ENCODE measurements around the gene RPS5.

RPS5 gene

GRCh38 chr19:58395220-58395978 is 8.3 kb downstream of the RPS5 start, which contains the start of gene RNF225:
Gene RNF225, plus strand, starts transcription at chr19:58395656. Its CDS starts 434 bp downstream, at chr19:58396090.
- in situ Hi-C loops (cut with HindIII; ENCODE audit: low sequenced_read_pairs): no loop called here
- no peak for DNase-seq (ENCODE audit: low read depth)
- H3K4me3 ChIP-seq (ENCODE audit: low read depth, low read length): no peak within 1 kb of the TSS

GRCh38 chr19:58395979-58396627 is 9.0 kb downstream of the RPS5 start:
- TF ChIP-seq CTCF (IDR thresholded peaks at IDR 0.05; ENCODE audit: low read depth, low read length, missing control alignments): no peak
- no peak for DNase-seq (ENCODE audit: low read depth)
- no peak overlapping the region for H3K4me3 ChIP-seq (ENCODE audit: low read depth, low read length)
- in situ Hi-C loops (cut with HindIII; ENCODE audit: low sequenced_read_pairs): no loop called here

More at GRCh38 chr19:58395220-58395978, 8.3 kb downstream of the RPS5 start, which contains the start of gene RNF225:
- TF ChIP-seq CTCF (IDR thresholded peaks at IDR 0.05; ENCODE audit: low read depth, low read length, missing control alignments): no peak

- no peak overlapping the region for H3K4me3 ChIP-seq (ENCODE audit: low read depth, low read length)
- DNase-seq (ENCODE audit: low read depth): no peak
- no peak for TF ChIP-seq CTCF (IDR thresholded peaks at IDR 0.05; ENCODE audit: low read depth, low read length, missing control alignments)
- in situ Hi-C loops (cut with HindIII; ENCODE audit: low sequenced_read_pairs): no loop called here
Observed at GRCh38 chr19:58396691-58397532, 9.8 kb downstream of the RPS5 start.

- in situ Hi-C loops (cut with HindIII; ENCODE audit: low sequenced_read_pairs): no loop called here
- H3K4me3 ChIP-seq (ENCODE audit: low read depth, low read length): no peak overlapping the region
- no peak for DNase-seq (ENCODE audit: low read depth)
- TF ChIP-seq CTCF (IDR thresholded peaks at IDR 0.05; ENCODE audit: low read depth, low read length, missing control alignments): no peak
Observed at GRCh38 chr19:58397533-58398037, 10.5 kb downstream of the RPS5 start.

- in situ Hi-C loops (cut with HindIII; ENCODE audit: low sequenced_read_pairs): no loop called here
- no peak for DNase-seq (ENCODE audit: low read depth)
- no peak overlapping the region for H3K4me3 ChIP-seq (ENCODE audit: low read depth, low read length)
- TF ChIP-seq CTCF (IDR thresholded peaks at IDR 0.05; ENCODE audit: low read depth, low read length, missing control alignments): no peak
Observed at GRCh38 chr19:58398087-58398486, 11.0 kb downstream of the RPS5 start.

- no peak overlapping the region for H3K4me3 ChIP-seq (ENCODE audit: low read depth, low read length)
- no peak for DNase-seq (ENCODE audit: low read depth)
- TF ChIP-seq CTCF (IDR thresholded peaks at IDR 0.05; ENCODE audit: low read depth, low read length, missing control alignments): no peak
- in situ Hi-C loops (cut with HindIII; ENCODE audit: low sequenced_read_pairs): no loop called here
Observed at GRCh38 chr19:58398545-58398944, 11.5 kb downstream of the RPS5 start.
